NB4 (cell line): ENCODE data around the gene CSF1R.

Source experiments
- DNase-seq: peaks from one replicate; pipeline ENCODE4 v3.0.0; 2010; ENCODE audit warnings: low read depth
- H3K4me3 ChIP-seq: one replicate; pipeline ENCODE4 v1.5.1; 2011; ENCODE audit warnings: mild to moderate bottlenecking, low read depth, low read length, moderate library complexity
- CTCF ChIP-seq: IDR thresholded peaks from one replicate; pipeline ENCODE4 v1.5.1; 2012; ENCODE audit warnings: low read depth, low read length
- MAX ChIP-seq: IDR thresholded peaks from 2 replicates; pipeline ENCODE4 v1.6.1; 2011; ENCODE audit warnings: low read depth, low read length
- MYC ChIP-seq: IDR thresholded peaks from 2 replicates; pipeline ENCODE4 v1.6.1; 2011; ENCODE audit warnings: low read depth, low read length
- POLR2A ChIP-seq: IDR thresholded peaks from 2 replicates; pipeline ENCODE4 v1.6.1; 2011; ENCODE audit warnings: mild to moderate bottlenecking; ENCODE audit not compliant: insufficient read length; ENCODE audit errors: extremely low read depth

CSF1R gene

GRCh38 chr5:150057052-150057451, 29.3 kb downstream of the CSF1R start:
- no peak for TF ChIP-seq POLR2A
- no peak for TF ChIP-seq MYC
- TF ChIP-seq MAX: no peak
- no peak for TF ChIP-seq CTCF
- H3K4me3 ChIP-seq: no peak overlapping the region
- no peak for DNase-seq

- no peak overlapping the region for H3K4me3 ChIP-seq
- DNase-seq: no peak
- TF ChIP-seq MAX (no peak), CTCF (no peak), POLR2A (no peak)
These were observed 30.3 kb downstream of the CSF1R start for GRCh38 chr5:150056075-150056443.

GRCh38 chr5:150055326-150056074, 30.9 kb downstream of the CSF1R start:
- TF ChIP-seq MYC: no peak
- no peak for TF ChIP-seq POLR2A
- TF ChIP-seq CTCF: no peak
- no peak for TF ChIP-seq MAX
- H3K4me3 ChIP-seq: no peak overlapping the region
- no peak for DNase-seq

- H3K4me3 ChIP-seq: no peak overlapping the region
- DNase-seq: no peak
- TF ChIP-seq MAX (no peak), CTCF (no peak), POLR2A (no peak), MYC (no peak)
These were observed 31.8 kb downstream of the CSF1R start for GRCh38 chr5:150054569-150054968.

GRCh38 chr5:150053713-150054392, 32.5 kb downstream of the CSF1R start:
- DNase-seq: no peak
- H3K4me3 ChIP-seq: no peak overlapping the region
- TF ChIP-seq MAX (no peak), POLR2A (no peak), CTCF (no peak), MYC (no peak)
